GM12872 (cell line): ENCODE results near the gene PSME1.

Source experiments
- CTCF ChIP-seq: IDR thresholded peaks from 3 replicates; pipeline ENCODE4 v1.5.1; 2011; ENCODE audit warnings: low read depth, mild to moderate bottlenecking, low read length, moderate library complexity; ENCODE audit not compliant: insufficient read depth

Gene PSME1

GRCh38 chr14:24178399-24179178 lies 42.6 kb downstream of the PSME1 start:
- TF ChIP-seq CTCF, result no peak

- no peak for TF ChIP-seq CTCF
Measured at GRCh38 chr14:24179294-24179960, 43.4 kb downstream of the PSME1 start.

- no peak for TF ChIP-seq CTCF
Measured at GRCh38 chr14:24179961-24180796, 44.2 kb downstream of the PSME1 start.

GRCh38 chr14:24181371-24182077 lies 45.5 kb downstream of the PSME1 start:
- TF ChIP-seq CTCF, result no peak

- TF ChIP-seq CTCF, result no peak
Measured at GRCh38 chr14:24182110-24182882, 46.3 kb downstream of the PSME1 start.

- TF ChIP-seq CTCF, result no peak
Measured at GRCh38 chr14:24183014-24183481, 47.1 kb downstream of the PSME1 start.
